Central memory CD4-positive, alpha-beta T cell (primary cell): ENCODE measurements around the gene ARFGEF2.
"Not testable (repeated sequence)": the region's sequence is repeated elsewhere in the genome, so short reads cannot be mapped to it uniquely, and the experiment has no call there.

Experiments used
- DNase-seq: peaks from one replicate; pipeline ENCODE4 v3.0.0; 2022

Gene ARFGEF2

GRCh38 chr20:49006446-49006980, 85.0 kb downstream of the ARFGEF2 start:
- no peak for DNase-seq

- DNase-seq = no peak
Measured at GRCh38 chr20:49009899-49010631, 88.6 kb downstream of the ARFGEF2 start.

GRCh38 chr20:49024220-49024619, 102.7 kb downstream of the ARFGEF2 start:
- DNase-seq = no peak

- not testable (repeated sequence) for DNase-seq
Measured at GRCh38 chr20:49028177-49028576, 106.7 kb downstream of the ARFGEF2 start.

- DNase-seq = no peak
Measured at GRCh38 chr20:49028684-49029083, 107.2 kb downstream of the ARFGEF2 start.

- DNase-seq = no peak
Measured at GRCh38 chr20:49029203-49029602, 107.7 kb downstream of the ARFGEF2 start.

GRCh38 chr20:49030954-49031619, 109.6 kb downstream of the ARFGEF2 start:
- no peak for DNase-seq

- DNase-seq = no peak
Measured at GRCh38 chr20:49032455-49032854, 110.9 kb downstream of the ARFGEF2 start.

- DNase-seq = no peak
Measured at GRCh38 chr20:49034070-49034732, 112.7 kb downstream of the ARFGEF2 start.

GRCh38 chr20:49037962-49038387, 116.5 kb downstream of the ARFGEF2 start:
- DNase-seq = peak; percentile 38

GRCh38 chr20:49039854-49040253, 118.3 kb downstream of the ARFGEF2 start:
- DNase-seq = no peak

GRCh38 chr20:49043000-49043399, 121.5 kb downstream of the ARFGEF2 start:
- DNase-seq = no peak

GRCh38 chr20:49045440-49046086, 124.1 kb downstream of the ARFGEF2 start:
- no peak for DNase-seq

GRCh38 chr20:49046087-49046900, 124.8 kb downstream of the ARFGEF2 start, which contains the start of gene CSE1L:
CSE1L (plus strand) TSS chr20:49046312; CDS start chr20:49058464, 12,152 bp downstream.
- peak; percentile 93 for DNase-seq

GRCh38 chr20:49052334-49052733, 130.8 kb downstream of the ARFGEF2 start:
- DNase-seq = no peak

- DNase-seq = no peak
Measured at GRCh38 chr20:49054056-49054643, 132.6 kb downstream of the ARFGEF2 start.

GRCh38 chr20:49063279-49063678, 141.8 kb downstream of the ARFGEF2 start:
- DNase-seq = no peak

- DNase-seq = no peak
Measured at GRCh38 chr20:49074521-49074920, 153.0 kb downstream of the ARFGEF2 start.

GRCh38 chr20:49078310-49078709, 156.8 kb downstream of the ARFGEF2 start:
- no peak for DNase-seq

GRCh38 chr20:49082295-49082694, 160.8 kb downstream of the ARFGEF2 start:
- DNase-seq = not testable (repeated sequence)
